ENCODE measurements around the gene PRICKLE1. TPM values are rescaled to one million over a fixed set of nuclear protein-coding genes. Genes with fewer than 3 reads are reported as not detected.
"Not testable (repeated sequence)": the region's sequence is repeated elsewhere in the genome, so short reads cannot be mapped to it uniquely, and the experiment has no call there.

Gene PRICKLE1
- total RNA-seq, 1 donor from 2014 or later, result 14.5 TPM

GRCh38 chr12:42568952-42569915 is 20.3 kb downstream of the PRICKLE1 start:
- intact Hi-C loops (cut with DNase I), result loop anchor here (10.0 kb wide), 2 partner anchors 184 to 444 kb away; no protein-coding TSS in a partner anchor

DNA sequence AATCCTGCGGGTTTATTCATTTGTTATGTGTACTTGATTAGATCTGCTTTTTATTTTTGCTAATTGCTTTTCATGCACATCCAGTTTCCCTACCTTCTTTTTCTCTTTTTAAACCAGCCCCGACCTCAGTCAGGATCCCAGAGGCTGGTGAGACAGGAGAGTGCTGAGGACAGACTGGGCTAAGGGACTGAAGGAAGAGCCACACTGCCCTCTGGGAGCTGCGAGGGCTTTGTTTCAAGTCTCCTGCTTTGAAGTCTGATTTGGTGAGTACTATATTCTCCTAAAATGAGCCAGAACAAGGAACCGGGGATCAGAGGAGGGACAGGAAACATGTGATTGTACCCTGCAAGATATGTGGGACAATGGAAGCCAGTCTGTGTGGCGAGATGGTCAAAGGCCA is 23.9 kb downstream of the PRICKLE1 start:
- intact Hi-C loops (cut with DNase I), result loop anchor here (1.0 to 10.0 kb wide), 3 partner anchors 82 to 441 kb away; no protein-coding TSS in a partner anchor
- DNase-seq (ENCODE audit: missing footprints), result no peak
- ATAC-seq, result peak; percentile 72

More at GRCh38 chr12:42568952-42569915, 20.3 kb downstream of the PRICKLE1 start:
- DNase-seq (ENCODE audit: missing footprints), result no peak
- ATAC-seq, result peak; percentile 71

DNA sequence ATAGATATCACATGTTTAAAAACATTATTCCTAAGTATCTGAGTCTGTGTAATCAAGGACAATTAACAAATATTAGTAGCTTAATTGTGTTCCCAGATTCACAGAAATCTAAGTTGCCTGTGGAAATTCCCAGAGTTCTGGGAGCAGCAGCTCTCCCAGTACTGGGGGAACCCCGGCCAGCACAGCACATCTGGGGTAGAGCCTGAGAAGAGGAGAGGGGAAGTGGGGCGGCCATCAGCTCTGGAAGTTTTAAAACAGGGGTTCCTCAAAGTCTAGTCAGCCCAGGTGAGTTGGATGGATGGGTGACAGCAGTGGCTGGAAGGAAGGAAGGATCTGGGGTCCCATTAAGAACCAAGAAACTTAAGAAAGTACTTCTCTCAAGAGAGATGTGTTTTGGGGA is 24.6 kb downstream of the PRICKLE1 start:
- no peak for ATAC-seq
- DNase-seq (ENCODE audit: missing footprints), result no peak
- intact Hi-C loops (cut with DNase I), result loop anchor here (1.0 to 10.0 kb wide), 3 partner anchors 82 to 440 kb away; no protein-coding TSS in a partner anchor

DNA sequence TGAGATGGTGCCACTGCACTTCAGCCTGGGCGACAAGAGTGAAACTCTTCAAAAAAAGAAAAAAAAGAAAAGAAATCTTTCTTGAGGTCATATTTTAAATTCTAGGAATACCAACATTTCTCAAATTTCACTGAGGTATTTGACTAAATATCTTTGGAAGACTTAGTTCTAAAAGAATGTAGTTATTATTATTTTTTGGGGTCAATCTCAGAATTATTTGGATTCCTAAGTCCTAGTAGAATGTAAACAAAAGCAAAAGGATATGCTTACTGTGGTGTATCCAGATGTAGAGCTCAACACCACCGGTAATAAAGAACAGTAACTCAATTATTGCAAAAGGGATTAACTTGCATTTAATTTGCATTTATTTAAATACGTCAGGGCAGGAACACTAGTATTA is 25.0 kb downstream of the PRICKLE1 start:
- DNase-seq (ENCODE audit: missing footprints) (no peak), ATAC-seq (no peak)
- intact Hi-C loops (cut with DNase I), result loop anchor here (10.0 kb wide), 2 partner anchors 180 to 440 kb away; no protein-coding TSS in a partner anchor

DNA sequence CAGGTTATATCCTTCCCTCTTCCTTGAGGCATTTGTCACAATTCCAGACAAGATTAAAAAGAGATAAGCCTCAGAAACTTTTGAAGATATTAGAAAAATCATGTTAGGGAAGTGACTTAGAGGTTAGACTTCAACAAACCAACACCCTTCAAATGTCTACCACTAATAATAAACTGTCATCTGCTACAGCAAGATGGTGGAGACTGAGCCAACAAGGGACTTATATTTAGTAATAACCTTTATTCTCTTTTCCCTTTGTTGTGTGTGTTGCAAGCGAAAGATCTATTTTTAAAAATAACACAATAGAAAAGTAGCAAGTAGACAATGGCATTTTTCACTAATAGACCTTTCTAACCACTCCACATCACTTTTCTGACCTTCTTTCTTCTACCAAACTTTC is 28.6 kb downstream of the PRICKLE1 start:
- no peak for DNase-seq (ENCODE audit: missing footprints)
- peak; percentile 49 for ATAC-seq
- intact Hi-C loops (cut with DNase I), result loop anchor here (10.0 kb wide), 2 partner anchors 176 to 436 kb away; no protein-coding TSS in a partner anchor

GRCh38 chr12:42557586-42558172 is 31.9 kb downstream of the PRICKLE1 start:
- DNase-seq (ENCODE audit: missing footprints) (no peak), ATAC-seq (peak; percentile 54)
- intact Hi-C loops (cut with DNase I), result no loop called here

GRCh38 chr12:42556917-42557316 is 32.6 kb downstream of the PRICKLE1 start:
- intact Hi-C loops (cut with DNase I), result no loop called here
- ATAC-seq, result no peak

GRCh38 chr12:42552822-42553221 is 36.7 kb downstream of the PRICKLE1 start:
- DNase-seq (ENCODE audit: missing footprints), result no peak
- no peak for ATAC-seq
- intact Hi-C loops (cut with DNase I), result no loop called here

More at GRCh38 chr12:42556917-42557316, 32.6 kb downstream of the PRICKLE1 start:
- no peak for DNase-seq (ENCODE audit: missing footprints)

- ATAC-seq (no peak), DNase-seq (ENCODE audit: missing footprints) (no peak)
- intact Hi-C loops (cut with DNase I), result no loop called here
These were observed 38.7 kb downstream of the PRICKLE1 start for GRCh38 chr12:42550800-42551199.

GRCh38 chr12:42546709-42547108 is 42.8 kb downstream of the PRICKLE1 start:
- intact Hi-C loops (cut with DNase I), result no loop called here
- ATAC-seq (no peak), DNase-seq (ENCODE audit: missing footprints) (no peak)

DNA sequence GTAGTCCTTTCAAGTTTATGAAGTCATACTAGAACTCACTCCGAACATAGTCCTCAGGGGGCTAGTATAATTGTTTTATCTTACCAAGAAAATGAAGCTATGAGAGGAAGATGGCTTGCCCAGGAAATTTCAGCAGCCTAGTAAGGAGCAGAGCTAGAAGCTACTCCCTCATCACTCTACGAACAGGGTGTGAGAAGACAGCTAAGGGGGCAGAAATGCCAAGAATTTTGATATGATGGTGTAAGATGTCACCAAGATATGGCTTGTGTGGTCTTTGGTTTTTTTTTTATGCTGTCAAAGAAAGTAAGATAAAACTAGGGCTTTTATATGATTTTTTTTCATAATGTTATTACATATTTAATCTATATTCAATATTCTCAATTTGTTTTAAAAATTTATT is 47.6 kb downstream of the PRICKLE1 start:
- no peak for ATAC-seq
- intact Hi-C loops (cut with DNase I), result no loop called here

DNA sequence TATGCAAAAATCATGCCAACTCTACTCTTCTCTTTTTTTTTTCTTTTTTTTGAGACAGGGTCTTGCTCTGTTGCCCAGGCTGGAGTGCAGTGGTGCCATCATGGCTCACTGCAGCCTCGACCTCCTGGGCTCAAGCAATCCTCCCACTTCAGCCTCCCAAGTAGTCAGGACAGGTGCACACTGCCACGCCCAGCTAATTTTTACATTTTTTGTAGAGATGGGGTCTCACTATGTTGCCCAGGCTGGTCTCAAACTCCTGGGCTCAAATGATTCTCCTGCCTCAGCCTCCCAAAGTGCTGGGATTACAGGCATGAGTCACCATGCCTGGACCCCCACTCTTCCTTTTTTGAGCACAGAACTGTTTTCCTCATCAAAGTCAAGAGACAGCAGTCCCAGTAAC is 48.2 kb downstream of the PRICKLE1 start:
- DNase-seq (ENCODE audit: missing footprints); ATAC-seq; intact Hi-C loops (cut with DNase I): not testable (repeated sequence)

More for the DNA sequence above, 47.6 kb downstream of the PRICKLE1 start:
- DNase-seq (ENCODE audit: missing footprints), result no peak

DNA sequence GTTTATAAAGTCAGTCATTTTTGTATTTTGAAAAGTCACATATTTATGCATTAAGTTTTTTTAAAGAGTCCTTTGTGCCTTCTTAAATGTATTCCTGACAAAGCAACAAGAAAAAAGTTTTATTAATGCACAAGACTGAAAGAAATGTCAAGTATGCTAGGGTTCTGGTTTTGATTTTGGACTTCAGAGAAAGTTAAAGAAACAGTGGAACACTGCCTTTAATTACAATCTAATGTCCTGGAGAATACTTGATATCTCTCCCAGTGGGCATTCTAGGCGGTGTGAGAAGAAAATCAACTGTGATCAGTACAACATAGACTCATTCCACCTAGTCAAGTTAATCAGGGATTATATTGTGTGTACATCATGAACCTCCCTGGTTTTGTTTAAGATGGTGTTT is 49.9 kb downstream of the PRICKLE1 start:
- DNase-seq (ENCODE audit: missing footprints) (no peak), ATAC-seq (no peak)
- intact Hi-C loops (cut with DNase I), result no loop called here

- ATAC-seq, result no peak
- no peak for DNase-seq (ENCODE audit: missing footprints)
- intact Hi-C loops (cut with DNase I), result no loop called here
These were observed 51.3 kb downstream of the PRICKLE1 start for GRCh38 chr12:42538203-42538602.

- DNase-seq (ENCODE audit: missing footprints) (no peak), ATAC-seq (peak; percentile 73)
- intact Hi-C loops (cut with DNase I), result no loop called here
These were observed 55.2 kb downstream of the PRICKLE1 start for GRCh38 chr12:42534184-42534838.

- no peak for ATAC-seq
- no peak for DNase-seq (ENCODE audit: missing footprints)
- intact Hi-C loops (cut with DNase I), result no loop called here
These were observed 59.3 kb downstream of the PRICKLE1 start for GRCh38 chr12:42530284-42530683.

DNA sequence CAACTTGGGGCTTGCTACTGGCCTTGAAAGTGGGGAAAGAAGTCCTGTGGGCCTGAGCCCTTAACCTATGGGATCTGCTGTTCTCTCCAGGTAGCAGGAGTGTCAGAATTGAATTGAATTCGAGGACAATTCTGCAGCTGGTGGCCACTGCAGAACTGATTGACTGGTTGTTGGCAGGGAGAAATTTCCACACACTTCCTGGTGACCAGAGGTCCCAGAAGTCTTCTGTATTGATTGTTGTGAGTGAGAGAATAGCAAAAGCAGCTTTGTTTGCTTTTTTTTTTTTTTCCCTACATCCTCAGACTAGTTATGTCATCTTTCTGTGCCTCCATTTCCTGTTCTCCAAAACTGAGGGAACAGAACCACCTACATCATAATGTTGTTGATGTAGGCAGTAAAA is 64.1 kb downstream of the PRICKLE1 start:
- intact Hi-C loops (cut with DNase I), result no loop called here
- ATAC-seq (no peak), DNase-seq (ENCODE audit: missing footprints) (no peak)

- intact Hi-C loops (cut with DNase I), result no loop called here
- ATAC-seq, result no peak
- DNase-seq (ENCODE audit: missing footprints), result no peak
These were observed 64.8 kb downstream of the PRICKLE1 start for GRCh38 chr12:42524716-42525115.

DNA sequence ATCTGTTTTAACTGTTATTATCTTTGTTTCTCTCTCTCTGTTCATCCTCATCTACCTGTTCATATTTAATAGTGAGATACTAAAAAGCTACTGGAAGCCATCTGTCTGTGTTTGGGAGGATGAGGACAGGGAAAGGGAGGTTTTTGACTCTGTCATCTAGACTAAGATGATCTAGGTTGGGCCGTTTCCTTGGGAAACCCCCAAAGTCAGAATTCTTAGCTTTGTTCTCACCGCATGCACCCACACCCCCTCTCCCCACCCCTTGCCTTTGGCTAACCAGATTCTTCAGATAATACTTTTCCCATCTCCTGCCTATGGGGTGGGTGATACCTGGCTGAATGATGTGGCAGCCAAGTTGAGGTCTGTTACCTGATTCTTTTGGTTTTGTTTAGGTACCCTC is 73.0 kb downstream of the PRICKLE1 start:
- no peak for DNase-seq (ENCODE audit: missing footprints)
- intact Hi-C loops (cut with DNase I), result no loop called here
- no peak for ATAC-seq

Data from Right ventricle myocardium inferior (tissue), 1 donor.